ENCODE measurements around the gene SPTSSA.
"Not testable (repeated sequence)": the region's sequence is repeated elsewhere in the genome, so short reads cannot be mapped to it uniquely, and the experiment has no call there.

The SPTSSA gene, protein sequence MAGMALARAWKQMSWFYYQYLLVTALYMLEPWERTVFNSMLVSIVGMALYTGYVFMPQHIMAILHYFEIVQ

GRCh38 chr14:34462132-34462893, at the start of gene SPTSSA:
TSS of gene SPTSSA (minus strand) at chr14:34462240. CDS start at chr14:34462207, 33 bp downstream.
- DNase-seq (ENCODE audit: low read depth in 3 of 3): peak; percentile 83 to 92 (median 84)

GRCh38 chr14:34507884-34508283, 45.8 kb upstream of the SPTSSA start:
- no peak for DNase-seq (ENCODE audit: low read depth in 3 of 3)

DNA sequence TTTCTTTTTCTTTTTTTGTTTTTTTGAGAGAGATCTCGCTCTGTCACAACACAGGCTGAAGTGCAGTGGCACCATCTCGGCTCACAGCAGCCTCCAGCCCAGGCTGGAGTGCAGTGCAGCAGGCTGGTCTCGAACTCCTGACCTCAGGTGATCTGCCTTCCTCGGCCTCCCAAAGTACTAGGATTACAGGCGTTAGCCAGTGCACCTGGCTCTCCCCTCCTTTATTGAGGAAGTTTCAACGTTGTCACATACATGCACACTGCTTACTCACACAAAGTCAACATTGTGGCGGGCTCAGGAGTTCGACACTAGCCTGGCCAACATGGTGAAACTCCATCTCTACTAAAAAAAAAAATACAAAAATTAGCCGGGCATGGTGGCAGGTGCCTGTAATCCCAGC, 45.4 kb upstream of the SPTSSA start:
- DNase-seq (ENCODE audit: low read depth in 3 of 3): no peak

GRCh38 chr14:34505124-34505491, 43.1 kb upstream of the SPTSSA start:
- not testable (repeated sequence) for DNase-seq (ENCODE audit: low read depth in 3 of 3)

- DNase-seq (ENCODE audit: low read depth in 3 of 3): not testable (repeated sequence)
Observed at GRCh38 chr14:34504027-34504426, 42.0 kb upstream of the SPTSSA start.

- no peak for DNase-seq (ENCODE audit: low read depth in 3 of 3)
Observed at GRCh38 chr14:34502545-34503225, 40.6 kb upstream of the SPTSSA start.

DNA sequence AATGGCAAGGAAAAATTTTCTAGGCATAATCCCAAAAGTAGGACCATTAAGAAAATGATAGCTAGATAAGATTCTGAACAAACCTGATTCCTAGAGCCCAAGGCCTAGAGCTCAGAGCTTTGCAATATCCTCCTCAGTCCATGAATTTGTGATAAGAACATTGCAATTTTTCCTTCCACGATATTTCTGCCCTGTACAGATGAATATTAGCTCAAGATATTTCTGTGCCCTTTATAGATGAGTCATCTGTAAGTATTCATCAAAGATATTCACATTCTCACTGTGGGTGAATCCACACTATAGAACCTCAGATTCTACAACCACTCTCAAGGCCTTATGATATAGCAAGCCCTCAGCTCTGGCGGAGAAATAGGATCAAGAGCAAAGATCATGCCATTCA, 40.0 kb upstream of the SPTSSA start:
- DNase-seq (ENCODE audit: low read depth in 3 of 3): no peak

DNA sequence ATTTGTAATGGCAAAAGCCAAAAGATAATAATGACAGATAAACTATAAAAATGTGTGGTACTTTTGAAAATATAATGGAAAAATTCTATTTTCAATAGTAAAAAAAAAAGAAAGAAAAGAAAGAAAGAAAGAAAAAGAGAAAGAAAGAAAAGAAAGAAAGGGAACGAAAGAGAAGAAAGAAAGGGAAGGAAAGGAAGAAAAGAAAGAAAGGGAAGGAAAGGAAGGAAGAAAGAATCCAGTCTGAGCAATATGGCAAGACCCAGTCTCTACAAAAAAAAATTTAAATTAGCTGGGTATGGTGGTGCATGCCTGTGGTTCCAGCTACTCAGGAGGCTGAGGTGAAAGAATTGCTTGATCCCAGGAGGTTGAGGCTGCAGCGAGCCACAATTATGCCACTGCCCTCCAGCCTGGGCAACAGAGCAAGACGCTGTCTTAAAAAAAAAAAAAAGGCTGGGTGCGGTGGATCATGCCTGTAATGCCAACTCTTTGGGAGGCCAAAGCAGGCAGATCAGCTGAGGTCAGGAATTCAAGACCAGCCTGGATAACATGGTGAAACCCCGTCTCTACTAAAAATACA, 39.1 kb upstream of the SPTSSA start:
- no peak for DNase-seq (ENCODE audit: low read depth in 3 of 3)

GRCh38 chr14:34498684-34499412, 36.8 kb upstream of the SPTSSA start:
- DNase-seq (ENCODE audit: low read depth in 3 of 3): no peak

DNA sequence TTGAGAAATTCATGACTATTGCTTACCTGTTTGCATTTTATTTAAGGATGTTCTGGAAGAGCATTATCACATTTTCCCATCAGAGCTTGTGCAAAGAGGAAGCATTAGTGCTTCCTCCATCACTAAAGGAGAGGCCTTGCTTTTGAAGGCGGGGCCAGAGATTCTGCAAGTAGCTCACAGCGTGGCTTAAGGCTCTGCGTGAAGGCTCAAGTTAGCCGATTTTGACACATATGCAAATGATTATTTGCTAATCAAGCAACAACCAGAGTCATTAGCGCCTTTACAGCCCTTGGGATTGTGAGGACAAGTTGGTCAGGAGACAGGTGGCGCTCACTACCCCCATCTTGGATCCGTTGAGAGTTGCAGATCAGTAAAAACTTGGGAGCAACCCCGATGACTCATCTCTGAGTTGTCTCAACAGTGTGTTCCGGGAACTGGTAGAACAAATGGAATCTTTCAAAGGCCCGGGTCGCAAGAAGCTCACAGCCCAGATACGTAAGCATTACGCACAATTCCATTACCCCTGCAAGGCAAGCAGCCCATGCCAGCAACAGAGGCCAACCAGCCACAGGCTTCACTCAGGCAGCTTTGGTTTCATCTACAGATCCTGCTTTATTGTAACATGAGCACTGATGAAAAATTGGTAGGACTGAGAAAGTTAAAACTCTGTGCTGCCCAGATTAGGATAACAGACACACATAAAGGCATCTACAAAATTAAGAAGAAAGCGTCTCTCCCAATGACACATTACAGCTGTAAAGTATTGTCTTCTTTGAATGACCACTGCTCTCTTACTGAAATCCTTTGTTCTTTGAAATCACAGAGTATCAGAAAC, 34.9 kb upstream of the SPTSSA start:
- no peak for DNase-seq (ENCODE audit: low read depth in 3 of 3)

DNA sequence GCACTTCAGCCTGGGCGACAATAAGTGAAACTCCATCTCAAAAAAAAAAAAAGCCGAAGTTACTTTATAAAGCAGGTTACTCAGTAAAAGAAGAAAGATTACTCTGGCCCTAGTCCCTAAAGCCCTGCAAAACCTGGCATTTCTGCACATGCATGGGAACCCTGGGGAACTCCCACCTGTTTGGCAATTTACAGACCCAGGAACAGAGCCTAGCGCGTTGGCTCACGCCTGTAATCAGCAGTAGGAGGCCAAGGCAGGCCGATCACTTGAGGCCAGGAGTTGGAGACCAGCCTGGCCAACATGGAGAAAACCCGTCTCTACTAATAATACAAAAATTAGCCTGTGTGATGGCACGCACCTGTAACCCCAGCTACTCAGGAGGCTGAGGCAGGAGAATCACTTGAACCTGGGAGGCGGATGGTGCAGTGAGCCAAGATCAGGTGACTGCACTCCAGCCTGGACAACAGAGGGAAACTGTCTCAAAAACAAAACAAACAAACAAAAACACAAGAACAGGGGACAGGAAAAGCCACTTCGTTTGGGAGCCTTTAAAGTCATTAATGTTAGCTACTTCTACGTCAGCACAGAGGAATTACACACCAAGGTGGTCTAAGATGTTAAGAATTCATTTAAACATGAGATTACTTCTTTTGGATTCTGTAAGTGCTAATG, 34.1 kb upstream of the SPTSSA start:
- DNase-seq (ENCODE audit: low read depth in 3 of 3): no peak

- DNase-seq (ENCODE audit: low read depth in 3 of 3): no peak
Observed at GRCh38 chr14:34489324-34489723, 27.3 kb upstream of the SPTSSA start.

DNA sequence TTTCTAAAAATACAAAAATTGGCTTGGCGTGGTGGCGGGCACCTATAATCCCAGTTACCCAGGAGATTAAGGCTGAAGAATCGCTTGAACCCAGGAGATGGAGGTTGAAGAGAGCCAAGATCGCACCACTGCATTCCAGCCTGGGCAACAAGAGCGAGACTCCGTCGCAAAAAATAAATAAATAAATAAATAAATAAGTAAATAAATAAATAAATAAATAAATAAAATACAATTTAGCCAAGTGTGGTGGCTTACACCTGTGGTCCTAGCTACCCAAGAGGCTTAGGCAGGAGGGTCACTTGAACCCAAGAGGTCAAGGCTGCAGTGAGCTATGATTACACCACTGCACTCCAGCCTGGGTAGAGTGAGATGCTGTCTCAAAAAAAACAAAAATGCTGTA, 26.5 kb upstream of the SPTSSA start:
- DNase-seq (ENCODE audit: low read depth in 3 of 3): no peak

DNA sequence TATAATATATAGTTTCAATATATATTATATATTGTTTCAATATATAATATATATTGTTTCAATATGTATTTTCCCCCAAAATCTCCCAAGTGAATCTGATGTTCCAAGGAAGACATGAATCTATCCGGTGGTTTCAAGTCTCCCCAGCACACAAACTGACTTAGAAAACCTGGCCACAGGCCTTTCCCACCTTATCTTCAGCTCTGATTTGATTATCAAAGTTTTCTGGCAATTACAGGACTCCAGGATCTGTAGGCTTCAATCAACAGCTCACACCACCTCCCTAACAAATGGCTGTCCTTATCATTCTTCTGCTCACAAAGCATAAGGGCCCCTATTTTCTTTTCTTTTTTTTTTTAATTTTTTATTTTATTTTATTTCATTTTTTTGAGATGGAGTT, 22.7 kb upstream of the SPTSSA start:
- DNase-seq (ENCODE audit: low read depth in 3 of 3): no peak

- no peak for DNase-seq (ENCODE audit: low read depth in 3 of 3)
Observed at GRCh38 chr14:34482463-34482862, 20.4 kb upstream of the SPTSSA start.

- no peak for DNase-seq (ENCODE audit: low read depth in 3 of 3)
Observed at GRCh38 chr14:34479694-34480093, 17.7 kb upstream of the SPTSSA start.

GRCh38 chr14:34478261-34478660, 16.2 kb upstream of the SPTSSA start:
- DNase-seq (ENCODE audit: low read depth in 3 of 3): no peak

- not testable (repeated sequence) for DNase-seq (ENCODE audit: low read depth in 3 of 3)
Observed at GRCh38 chr14:34476036-34476435, 14.0 kb upstream of the SPTSSA start.

DNA sequence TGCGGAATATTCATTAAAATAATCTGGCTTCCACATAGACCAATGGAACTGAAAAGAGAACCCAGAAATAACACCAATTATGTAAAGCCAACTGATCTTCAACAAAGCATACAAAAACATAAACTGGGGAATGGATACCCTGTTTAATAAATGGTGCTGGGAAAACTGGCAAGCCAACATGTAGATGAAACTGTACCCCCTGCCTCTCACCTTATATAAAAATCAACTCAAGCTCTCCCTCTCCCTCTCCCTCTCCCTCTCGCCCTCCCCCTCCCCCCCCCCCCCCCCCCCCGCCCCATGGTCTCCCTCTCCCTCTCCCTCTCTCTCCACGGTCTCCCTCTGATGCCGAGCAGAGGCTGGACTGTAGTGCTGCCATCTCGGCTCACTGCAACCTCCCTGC, 13.1 kb upstream of the SPTSSA start:
- no peak for DNase-seq (ENCODE audit: low read depth in 3 of 3)

- no peak for DNase-seq (ENCODE audit: low read depth in 3 of 3)
Observed at GRCh38 chr14:34474187-34474679, 12.2 kb upstream of the SPTSSA start.

Data from stimulated activated CD4-positive, alpha-beta T cell treated with anti-CD3 and anti-CD28 coated beads, TNF-alpha, amount 100 ng/mL, for 48 hours (primary cell).